ENCODE data around the gene ATP11A. TPM values are rescaled to one million over a fixed set of nuclear protein-coding genes. Genes with fewer than 3 reads are reported as not detected.

Gene ATP11A
- total and polyA plus RNA-seq, 9 of the 15 experiments (the other 6 are each of a cell fraction or from before 2014, with no cell fraction given), result 0.38 to 34.2 (median 4.2) TPM

DNA sequence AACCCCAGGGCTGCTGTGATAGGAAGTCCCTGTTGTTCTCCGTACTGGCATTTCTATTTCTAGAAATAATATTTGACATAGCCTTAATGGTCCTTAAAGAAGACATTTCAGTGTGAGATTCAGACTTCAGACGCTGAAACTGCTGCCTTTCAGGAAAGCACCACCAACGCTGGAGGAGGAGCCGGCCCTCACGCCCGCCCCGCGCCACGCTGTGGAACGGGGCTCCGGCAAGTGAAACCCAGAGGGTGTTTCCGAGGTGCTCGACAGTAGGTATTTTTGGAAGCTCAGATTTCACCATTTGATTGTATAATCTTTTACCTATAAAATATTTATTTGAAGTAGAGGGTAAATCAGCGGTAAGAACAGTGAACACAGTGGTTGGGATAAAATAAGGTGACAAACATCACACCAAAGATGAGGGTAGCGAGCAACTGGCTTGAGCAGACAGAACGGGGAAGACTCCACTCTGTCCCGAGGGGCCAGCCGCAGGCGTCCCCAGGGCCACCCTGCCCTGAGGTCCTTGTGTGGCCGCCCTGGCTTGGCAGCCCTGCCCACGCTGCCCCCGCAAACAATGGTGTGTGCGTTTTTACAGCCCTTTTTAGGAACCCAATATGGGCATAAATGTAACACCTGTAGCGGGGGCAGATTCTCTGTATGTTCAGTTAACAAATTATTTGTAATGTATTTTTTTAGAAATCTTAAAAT, 193.6 kb downstream of the ATP11A start:
- H3K9ac ChIP-seq (ENCODE audit: insufficient read depth in 1 of 2, low read depth in 2 of 2, low read length in 2 of 2), result no peak overlapping the region
- TF ChIP-seq CBFA2T3 (IDR thresholded peaks at IDR 0.05) (no peak), CREBBP (IDR thresholded peaks at IDR 0.05; ENCODE audit: low read depth, low read length) (no peak), ELF1 (tag; IDR thresholded peaks at IDR 0.05) (no peak), HNRNPL (IDR thresholded peaks at IDR 0.05; ENCODE audit: low read depth, low read length) (no peak), TSC22D4 (tag; IDR thresholded peaks at IDR 0.05) (no peak), ZBTB17 (CRISPR knock-in tag; IDR thresholded peaks at IDR 0.05) (no peak)
- TF ChIP-seq, protein P1, sequence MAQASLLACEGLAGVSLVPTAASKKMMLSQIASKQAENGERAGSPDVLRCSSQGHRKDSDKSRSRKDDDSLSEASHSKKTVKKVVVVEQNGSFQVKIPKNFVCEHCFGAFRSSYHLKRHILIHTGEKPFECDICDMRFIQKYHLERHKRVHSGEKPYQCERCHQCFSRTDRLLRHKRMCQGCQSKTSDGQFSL (CRISPR knock-in tag; IDR thresholded peaks at IDR 0.05), result no peak
- TF ChIP-seq, protein P1 (tag; IDR thresholded peaks at IDR 0.05), result no peak
- CTCF ChIA-PET (ENCODE audit: low intra/inter-chr PET ratio), result no interaction called here
- BruUV-seq (replicated peaks), result no TSS peak
- H3K4me1 ChIP-seq (replicated peaks in 1 of 2; ENCODE audit: control insufficient read depth in 2 of 2, insufficient read depth in 2 of 2, low read length in 2 of 2), result peaks cover 0 to 8% of the 10 kb centered on the region in 2 experiments; a peak in 1 of 5 replicates
- H3K27me3 ChIP-seq (ENCODE audit: control insufficient read depth in 2 of 2, insufficient read depth in 2 of 2, low read length in 2 of 2), result peaks cover 0 to 6% of the 10 kb centered on the region in 2 experiments; a peak in 2 of 5 replicates
- DNase-seq (ENCODE audit: extremely low read depth in 1 of 4, low spot score in 3 of 4) (no peak), ATAC-seq (no peak), FAIRE-seq (no peak)
- peaks cover 7% of the 10 kb centered on the region; the same call in 1 of the 2 replicates for H4K20me1 ChIP-seq (replicated peaks; ENCODE audit: control insufficient read depth, insufficient read depth, low read length)
- no peak overlapping the region for H3K4me3 ChIP-seq
- H3K9me3 ChIP-seq (replicated peaks; ENCODE audit: control insufficient read depth, insufficient read depth, low read depth, low read length), result no peaks in the 10 kb centered on the region
- POLR2A ChIA-PET, result no interaction called here
- H3K36me3 ChIP-seq (ENCODE audit: control insufficient read depth, insufficient read depth, low read length), result peaks cover 19% of the 10 kb centered on the region; the same call in 2 of the 3 replicates
- 90% methylated on average over 17 of the region's 24 CpGs for WGBS (ENCODE audit: insufficient coverage, low coverage, missing lambda C conversion rate)
- in situ Hi-C loops (cut with MboI), result no loop called here
- H3K9me1 ChIP-seq (ENCODE audit: control insufficient read depth, insufficient read depth, low read length), result no peaks in the 10 kb centered on the region
- no peak overlapping the region for H3K4me2 ChIP-seq (ENCODE audit: insufficient read depth, low read length)
- intact Hi-C loops (cut with micrococcal nuclease), result no loop called here
- H2AFZ ChIP-seq (ENCODE audit: low read depth, low read length), result no peak overlapping the region
- no peak overlapping the region for H3K27ac ChIP-seq (ENCODE audit: extremely low read depth, low read depth, low read length)
- no peaks in the 10 kb centered on the region for H3K79me2 ChIP-seq (ENCODE audit: control insufficient read depth, insufficient read depth, low read length)
